Spleen (tissue), 3 donors: ENCODE results near the gene ANKRD27.

Experiments used
- POLR2A ChIP-seq, 3 donors: fragments of 450-650 bp; IDR thresholded peaks; one replicate each; pipeline ENCODE4 v1.5.1; 2017; ENCODE audit warnings: antibody characterized with exemption in 3 of 3, mild to moderate bottlenecking in 1 of 3
- POLR2AphosphoS5 ChIP-seq, 3 donors: sonication (generic); formaldehyde crosslinking; IDR thresholded peaks; one replicate each; pipeline ENCODE4 v1.5.1; 2017; ENCODE audit warnings: antibody characterized with exemption in 3 of 3

GRCh38 chr19:32720936-32721250, 45.9 kb upstream of the ANKRD27 start:
- TF ChIP-seq POLR2A (IDR thresholded peaks at IDR 0.05) (no peak), POLR2AphosphoS5 (IDR thresholded peaks at IDR 0.05) (no peak)
